CD4-positive, alpha-beta T cell (primary cell): ENCODE results near the gene ESRP2. TPM values are rescaled to one million over a fixed set of nuclear protein-coding genes. Genes with fewer than 3 reads are reported as not detected.
A peak's percentile ranks its signal among the peaks of the same experiment; 100 is the strongest.

Experiments used
- ATAC-seq: fragments of 200-7000 bp; cut with Tn5 transposase; one replicate; pipeline ENCODE4 v1.10.0; 2022; ENCODE audit warnings: mild to moderate bottlenecking; ENCODE audit not compliant: poor library complexity
- CTCF ChIA-PET: fragments of 350-600 bp; sonication (Branson Sonifier 250); formaldehyde crosslinking; loops from one replicate; lab custom pipeline; 2021; ENCODE audit warnings: antibody characterized with exemption, inconsistent platforms; lab: Charles Lee
- POLR2A ChIA-PET: fragments of 350-600 bp; sonication (Branson Sonifier 250); formaldehyde crosslinking; loops from one replicate; lab custom pipeline; 2021; ENCODE audit warnings: antibody characterized with exemption, inconsistent platforms; lab: Charles Lee
- DNase-seq, 14 experiments: peaks; one replicate each; pipeline ENCODE4 v3.0.0-alpha.2; 2013 to 2020; ENCODE audit warnings: mixed read lengths in 2 of 14
- H3K27ac ChIP-seq, 2 donors: one replicate each; pipeline versions ENCODE4 v1.5.1 to v1.7.0; 2013; ENCODE audit warnings: low read length in 2 of 2, low read depth in 1 of 2, mild to moderate bottlenecking in 1 of 2
- H3K27me3 ChIP-seq, 2 experiments: 1 replicate in 1 of 2; 2 replicates in 1 of 2; pipeline versions ENCODE4 v1.6.1 to v1.7.0; 2013; ENCODE audit warnings: low read length in 2 of 2, control low read depth in 1 of 2, mild to moderate bottlenecking in 1 of 2, moderate library complexity in 1 of 2; ENCODE audit not compliant: insufficient read depth in 2 of 2, control insufficient read depth in 1 of 2
- H3K36me3 ChIP-seq: one replicate; pipeline ENCODE4 v1.6.1; 2013; ENCODE audit warnings: low read length, control low read depth; ENCODE audit not compliant: insufficient read depth
- H3K4me1 ChIP-seq: one replicate; pipeline ENCODE4 v1.6.1; 2013; ENCODE audit warnings: low read length, control low read depth; ENCODE audit not compliant: insufficient read depth
- H3K4me3 ChIP-seq: one replicate; pipeline ENCODE4 v1.5.1; 2013; ENCODE audit warnings: mild to moderate bottlenecking, low read length, moderate library complexity
- H3K9me3 ChIP-seq, 2 experiments: 1 replicate in 1 of 2; 2 replicates in 1 of 2; pipeline versions ENCODE4 v1.6.1 to v1.7.0; 2013; ENCODE audit warnings: low read length in 2 of 2, mild to moderate bottlenecking in 2 of 2, control low read depth in 1 of 2, moderate library complexity in 1 of 2; ENCODE audit not compliant: control insufficient read depth in 1 of 2, insufficient read depth in 1 of 2
- H3K27ac Mint-ChIP-seq: one replicate; pipeline ENCODE4 v1.8.0; 2020; ENCODE audit warnings: mixed read lengths
- H3K27me3 Mint-ChIP-seq: one replicate; pipeline ENCODE4 v1.8.0; 2021; ENCODE audit warnings: mixed read lengths
- H3K36me3 Mint-ChIP-seq: one replicate; pipeline ENCODE4 v1.8.0; 2021; ENCODE audit warnings: low read depth, mixed read lengths
- H3K4me1 Mint-ChIP-seq: one replicate; pipeline ENCODE4 v1.8.0; 2021; ENCODE audit warnings: low read depth, mixed read lengths
- H3K4me3 Mint-ChIP-seq: one replicate; pipeline ENCODE4 v1.8.0; 2020; ENCODE audit warnings: mild to moderate bottlenecking, mixed read lengths
- H3K9me3 Mint-ChIP-seq: one replicate; pipeline ENCODE4 v1.8.0; 2020; ENCODE audit warnings: mixed read lengths
- intact Hi-C, 2 experiments: fragments of 100-400 bp; cut with DNase I in 1 of 2; cut with micrococcal nuclease in 1 of 2; formaldehyde crosslinking; loops; one replicate each; pipeline versions ENCODE4 v1.15.1 to v1.9.0; 2023 to 2025; cut with DNase I, micrococcal nuclease
- microRNA-seq: library from miRNA; unstranded; fragments of <30 nt; microRNA quantifications from one replicate; pipeline ENCODE4 v1.2.0, GENCODE V29; 2021; ENCODE audit warnings: borderline microRNAs expressed, borderline replicate concordance
- total RNA-seq, 174 experiments: library from RNA in 2 of 174; stranded (reverse) in 2 of 174; gene quantifications; one replicate each; pipeline ENCODE4 v1.2.3 and lab custom pipeline; 2021 to 2026
- TF ChIP-seq, protein P1 (sequence below): fragments of 200-600 bp; IDR thresholded peaks from one replicate; pipeline ENCODE4 v1.8.0; 2022; ENCODE audit warnings: antibody characterized with exemption, mild to moderate bottlenecking

Gene ESRP2
- total RNA-seq, 2 experiments from 2014 or later, result not detected

DNA sequence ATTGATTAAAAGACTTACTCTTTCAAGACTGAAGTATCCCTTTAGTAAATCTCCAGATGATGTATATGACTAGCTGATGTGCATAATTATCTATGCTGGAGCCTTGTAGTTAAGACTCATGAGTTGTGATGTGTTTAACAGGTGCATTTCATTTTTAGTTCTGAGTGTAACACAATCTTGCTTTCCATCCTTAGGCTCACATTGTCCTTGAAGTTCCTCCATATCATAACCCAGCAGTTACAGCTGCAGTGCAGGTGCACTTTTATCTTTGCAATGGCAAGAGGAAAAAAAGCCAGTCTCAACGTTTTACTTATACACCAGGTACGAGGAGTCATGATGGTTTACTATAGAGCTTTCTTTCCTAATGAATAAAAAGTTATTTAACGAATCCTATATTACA, 52.9 kb downstream of the ESRP2 start:
- Mint-ChIP-seq H3K4me1 (no peaks in the 10 kb centered on the region), H3K27ac (no peak overlapping the region), H3K9me3 (no peaks in the 10 kb centered on the region), H3K4me3 (no peak overlapping the region), H3K36me3 (peaks cover 88% of the 10 kb centered on the region), H3K27me3 (no peaks in the 10 kb centered on the region)
- TF ChIP-seq, protein P1, sequence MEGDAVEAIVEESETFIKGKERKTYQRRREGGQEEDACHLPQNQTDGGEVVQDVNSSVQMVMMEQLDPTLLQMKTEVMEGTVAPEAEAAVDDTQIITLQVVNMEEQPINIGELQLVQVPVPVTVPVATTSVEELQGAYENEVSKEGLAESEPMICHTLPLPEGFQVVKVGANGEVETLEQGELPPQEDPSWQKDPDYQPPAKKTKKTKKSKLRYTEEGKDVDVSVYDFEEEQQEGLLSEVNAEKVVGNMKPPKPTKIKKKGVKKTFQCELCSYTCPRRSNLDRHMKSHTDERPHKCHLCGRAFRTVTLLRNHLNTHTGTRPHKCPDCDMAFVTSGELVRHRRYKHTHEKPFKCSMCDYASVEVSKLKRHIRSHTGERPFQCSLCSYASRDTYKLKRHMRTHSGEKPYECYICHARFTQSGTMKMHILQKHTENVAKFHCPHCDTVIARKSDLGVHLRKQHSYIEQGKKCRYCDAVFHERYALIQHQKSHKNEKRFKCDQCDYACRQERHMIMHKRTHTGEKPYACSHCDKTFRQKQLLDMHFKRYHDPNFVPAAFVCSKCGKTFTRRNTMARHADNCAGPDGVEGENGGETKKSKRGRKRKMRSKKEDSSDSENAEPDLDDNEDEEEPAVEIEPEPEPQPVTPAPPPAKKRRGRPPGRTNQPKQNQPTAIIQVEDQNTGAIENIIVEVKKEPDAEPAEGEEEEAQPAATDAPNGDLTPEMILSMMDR, result no peak
- DNase-seq (no peak), ATAC-seq (no peak)
- CTCF ChIA-PET, result interaction anchor here (1.9 kb wide), 1 partner anchor 44 kb away, joined by 5 read pairs; no protein-coding TSS in a partner anchor
- intact Hi-C loops, result no loop called here
- no peak overlapping the region for H3K27ac ChIP-seq
- no peaks in the 10 kb centered on the region for H3K9me3 ChIP-seq
- POLR2A ChIA-PET, result no interaction called here
- H3K36me3 ChIP-seq, result peaks cover 91% of the 10 kb centered on the region
- no peaks in the 10 kb centered on the region for H3K4me1 ChIP-seq
- no peaks in the 10 kb centered on the region for H3K27me3 ChIP-seq
- H3K4me3 ChIP-seq, result no peak overlapping the region

DNA sequence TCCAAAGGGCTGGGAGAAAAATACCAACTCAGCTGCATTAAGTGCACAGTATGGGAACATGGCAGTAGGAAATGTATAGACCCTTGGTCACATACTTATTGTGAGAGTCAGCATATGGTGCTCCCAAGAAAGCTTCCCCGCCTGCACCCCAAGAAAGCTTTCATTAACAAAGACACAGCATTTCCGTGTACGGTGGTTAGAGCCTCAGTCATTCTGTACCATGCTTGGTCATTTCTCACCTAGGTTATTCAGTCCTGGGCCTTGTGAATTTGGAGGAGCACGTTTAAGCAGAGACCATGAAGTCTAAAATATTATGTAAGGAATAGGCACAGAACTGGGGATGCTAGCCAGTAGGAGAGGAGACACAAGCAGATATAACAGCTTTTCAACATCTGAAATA, 56.1 kb downstream of the ESRP2 start:
- CTCF ChIA-PET, result interaction anchor here (1.9 to 2.1 kb wide), 2 partner anchors 11 to 13 kb away, joined by 4 to 6 read pairs; no protein-coding TSS in a partner anchor
- Histone ChIP-seq H3K27ac (no peak overlapping the region), H3K4me1 (no peaks in the 10 kb centered on the region), H3K27me3 (no peaks in the 10 kb centered on the region), H3K9me3 (no peaks in the 10 kb centered on the region), H3K4me3 (no peak overlapping the region), H3K36me3 (peaks cover 86% of the 10 kb centered on the region)
- POLR2A ChIA-PET, result interaction anchor here (0.7 kb wide), 1 partner anchor 14 kb away, joined by 3 read pairs; no protein-coding TSS in a partner anchor
- TF ChIP-seq, protein P1, result no peak
- intact Hi-C loops, result loop anchor here in 1 of 2 experiments (5.0 kb wide), 2 partner anchors 43 to 47 kb away; no protein-coding TSS in a partner anchor
- H3K36me3 Mint-ChIP-seq, result peaks cover 91% of the 10 kb centered on the region
- peaks cover 10% of the 10 kb centered on the region for H3K4me1 Mint-ChIP-seq
- H3K27me3 Mint-ChIP-seq, result no peaks in the 10 kb centered on the region
- H3K9me3 Mint-ChIP-seq, result no peaks in the 10 kb centered on the region
- ATAC-seq, result no peak
- no peak overlapping the region for H3K4me3 Mint-ChIP-seq
- DNase-seq, result no peak
- H3K27ac Mint-ChIP-seq, result peak overlapping the region; percentile 54

DNA sequence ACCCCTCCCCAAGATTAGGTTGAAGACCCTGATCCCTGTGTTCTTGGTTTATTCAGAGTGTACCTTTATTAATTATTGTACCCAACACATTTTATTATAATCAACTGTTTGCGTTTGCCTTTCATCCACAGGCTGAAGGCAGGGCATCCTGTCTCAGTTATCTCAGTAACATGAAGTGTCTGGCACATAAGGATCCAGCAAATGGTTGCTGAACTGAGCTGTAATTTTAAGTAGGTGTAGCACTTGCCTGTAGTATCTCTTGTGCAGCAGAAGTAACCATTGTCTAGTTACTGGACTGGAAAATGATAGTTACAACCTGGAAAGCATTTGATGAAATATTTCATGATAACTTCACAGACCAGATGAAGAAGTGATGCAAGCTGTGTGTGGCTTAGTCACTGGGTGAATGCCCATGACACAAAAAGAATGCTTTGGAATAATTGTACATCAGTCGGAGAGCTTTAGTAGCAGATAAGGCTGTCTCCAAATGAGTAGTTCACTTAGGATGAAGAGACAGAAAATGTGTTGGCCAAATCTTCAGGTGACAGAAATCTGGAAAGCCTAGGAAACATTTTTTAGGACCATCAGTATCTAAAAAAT, 56.6 kb downstream of the ESRP2 start:
- TF ChIP-seq, protein P1, result no peak
- H3K4me3 ChIP-seq, result no peak overlapping the region
- H3K36me3 ChIP-seq, result peaks cover 87% of the 10 kb centered on the region
- H3K4me1 ChIP-seq, result no peaks in the 10 kb centered on the region
- intact Hi-C loops, result loop anchor here in 1 of 2 experiments (5.0 kb wide), 2 partner anchors 42 to 48 kb away; no protein-coding TSS in a partner anchor
- no peaks in the 10 kb centered on the region for H3K9me3 Mint-ChIP-seq
- no peak for DNase-seq
- POLR2A ChIA-PET, result no interaction called here
- no peaks in the 10 kb centered on the region for H3K27me3 ChIP-seq
- H3K4me1 Mint-ChIP-seq, result peaks cover 12% of the 10 kb centered on the region
- peak overlapping the region; percentile 70 for H3K27ac Mint-ChIP-seq
- ATAC-seq, result no peak
- no peaks in the 10 kb centered on the region for H3K27me3 Mint-ChIP-seq
- H3K4me3 Mint-ChIP-seq, result no peak overlapping the region
- H3K27ac ChIP-seq, result no peak overlapping the region
- H3K9me3 ChIP-seq, result no peaks in the 10 kb centered on the region
- H3K36me3 Mint-ChIP-seq, result peaks cover 92% of the 10 kb centered on the region
- CTCF ChIA-PET, result interaction anchor here (1.9 to 2.1 kb wide), 2 partner anchors 11 to 12 kb away, joined by 4 to 6 read pairs; no protein-coding TSS in a partner anchor

Small RNA genes within 50 kb of the gene (microRNA-seq; reads per million reads assigned to microRNA genes)
- not detected for gene MIR6773

Other genes starting within 250 kb of the ESRP2 start
- gene DPEP2, start 236.6 kb downstream of the ESRP2 start, total RNA-seq, result 10 to 100 TPM; 42.2 to 43.5 TPM
- not detected for gene DPEP2NB, start 220.2 kb downstream of the ESRP2 start, total RNA-seq
- gene DDX28, start 212.9 kb downstream of the ESRP2 start, total RNA-seq, result 10 to 100 TPM; 18.9 to 19.4 TPM
- gene DUS2, start 212.8 kb downstream of the ESRP2 start, total RNA-seq, result 10 to 100 TPM; 10.4 to 13.6 TPM
- 10 to 100 TPM; 84.8 to 94.4 TPM for gene NFATC3, start 150.8 kb downstream of the ESRP2 start, total RNA-seq
- gene PLA2G15, start 9.2 kb upstream of the ESRP2 start, total RNA-seq, result 1 to 10 TPM; 4.3 to 4.7 TPM
- 100 to 1,000 TPM; 187 to 197 TPM for gene SLC7A6, start 28.4 kb upstream of the ESRP2 start, total RNA-seq
- gene SLC7A6OS, start 74.8 kb upstream of the ESRP2 start, total RNA-seq, result 10 to 100 TPM; 29.0 to 32.1 TPM
- gene PRMT7, start 74.9 kb upstream of the ESRP2 start, total RNA-seq, result 10 to 100 TPM; 46.3 to 51.0 TPM
- gene SMPD3, start 212.4 kb upstream of the ESRP2 start, total RNA-seq, result 1 to 10 TPM in 1 of 2 experiments, under 1 TPM in 1; 0.89 to 1.1 TPM